Natural killer cell (primary cell): ENCODE results near the gene VPS35L. TPM values are rescaled to one million over a fixed set of nuclear protein-coding genes. Genes with fewer than 3 reads are reported as not detected.

ENCODE experiments used
- ATAC-seq, 3 donors: fragments of 150-1000 bp in 2 of 3; fragments of 200-7000 bp in 1 of 3; cut with Tn5 transposase; 1 replicate in 1 of 3; 2 replicates in 2 of 3; pipeline ENCODE4 v1.10.0; 2021; ENCODE audit warnings: mild to moderate bottlenecking in 2 of 3, moderate library complexity in 2 of 3
- DNase-seq, 2 donors: peaks; one replicate each; pipeline versions ENCODE4 v3.0.0 to v3.0.0-alpha.2; 2013 to 2021; ENCODE audit warnings: mixed read lengths in 1 of 2
- H3K27ac ChIP-seq: one replicate; pipeline ENCODE4 v1.5.1; 2013; ENCODE audit warnings: mild to moderate bottlenecking, low read length
- H3K27me3 ChIP-seq: one replicate; pipeline ENCODE4 v1.6.1; 2013; ENCODE audit warnings: low read length; ENCODE audit not compliant: control insufficient read depth, insufficient read depth
- H3K36me3 ChIP-seq: one replicate; pipeline ENCODE4 v1.6.1; 2013; ENCODE audit warnings: low read length; ENCODE audit not compliant: control insufficient read depth, insufficient read depth
- H3K4me1 ChIP-seq: one replicate; pipeline ENCODE4 v1.6.1; 2013; ENCODE audit warnings: low read length; ENCODE audit not compliant: control insufficient read depth, insufficient read depth
- H3K4me3 ChIP-seq: one replicate; pipeline ENCODE4 v1.5.1; 2013; ENCODE audit warnings: low read length
- H3K9me3 ChIP-seq: one replicate; pipeline ENCODE4 v1.6.1; 2013; ENCODE audit warnings: low read length; ENCODE audit not compliant: control insufficient read depth, insufficient read depth
- H3K27ac Mint-ChIP-seq, 2 donors: one replicate each; pipeline ENCODE4 v1.8.0; 2022; ENCODE audit warnings: mild to moderate bottlenecking in 2 of 2, mixed read lengths in 2 of 2, moderate library complexity in 1 of 2
- H3K27me3 Mint-ChIP-seq, 2 donors: one replicate each; pipeline ENCODE4 v1.8.0; 2022; ENCODE audit warnings: low read depth in 2 of 2, mixed read lengths in 2 of 2
- H3K36me3 Mint-ChIP-seq: one replicate; pipeline ENCODE4 v1.8.0; 2022; ENCODE audit warnings: mixed read lengths
- H3K4me1 Mint-ChIP-seq, 2 donors: one replicate each; pipeline ENCODE4 v1.8.0; 2022; ENCODE audit warnings: mixed read lengths in 2 of 2
- H3K4me3 Mint-ChIP-seq: one replicate; pipeline ENCODE4 v1.8.0; 2022; ENCODE audit warnings: mild to moderate bottlenecking, moderate library complexity, mixed read lengths
- H3K9me3 Mint-ChIP-seq, 2 donors: one replicate each; pipeline ENCODE4 v1.8.0; 2022; ENCODE audit warnings: mixed read lengths in 2 of 2
- WGBS: methylation state at CpG from one replicate; pipeline ENCODE4 v1.1.7; 2013; ENCODE audit warnings: missing lambda C conversion rate; ENCODE audit not compliant: insufficient coverage; 5-methylcytosine and 5-hydroxymethylcytosine counted together
- intact Hi-C: fragments of 100-400 bp; cut with micrococcal nuclease; formaldehyde crosslinking; loops from one replicate; pipeline ENCODE4 v1.14.2; 2022
- total RNA-seq, 4 donors: library from RNA; stranded (reverse); fragments of 120-200 nt in 1 of 4; gene quantifications; one replicate each; pipeline versions ENCODE4 v1.2.3 to v1.2.4, GENCODE V29; 2013 to 2022
- TF ChIP-seq, protein P1 (sequence below): fragments of 200-600 bp; IDR thresholded peaks from one replicate; pipeline ENCODE4 v1.8.0; 2022; ENCODE audit warnings: antibody characterized with exemption

VPS35L gene
- total RNA-seq, 3 donors from 2014 or later (not counting 1 experiment from before 2014, with no cell fraction given) = 37.4 to 53.5 (median 44.4) TPM

DNA sequence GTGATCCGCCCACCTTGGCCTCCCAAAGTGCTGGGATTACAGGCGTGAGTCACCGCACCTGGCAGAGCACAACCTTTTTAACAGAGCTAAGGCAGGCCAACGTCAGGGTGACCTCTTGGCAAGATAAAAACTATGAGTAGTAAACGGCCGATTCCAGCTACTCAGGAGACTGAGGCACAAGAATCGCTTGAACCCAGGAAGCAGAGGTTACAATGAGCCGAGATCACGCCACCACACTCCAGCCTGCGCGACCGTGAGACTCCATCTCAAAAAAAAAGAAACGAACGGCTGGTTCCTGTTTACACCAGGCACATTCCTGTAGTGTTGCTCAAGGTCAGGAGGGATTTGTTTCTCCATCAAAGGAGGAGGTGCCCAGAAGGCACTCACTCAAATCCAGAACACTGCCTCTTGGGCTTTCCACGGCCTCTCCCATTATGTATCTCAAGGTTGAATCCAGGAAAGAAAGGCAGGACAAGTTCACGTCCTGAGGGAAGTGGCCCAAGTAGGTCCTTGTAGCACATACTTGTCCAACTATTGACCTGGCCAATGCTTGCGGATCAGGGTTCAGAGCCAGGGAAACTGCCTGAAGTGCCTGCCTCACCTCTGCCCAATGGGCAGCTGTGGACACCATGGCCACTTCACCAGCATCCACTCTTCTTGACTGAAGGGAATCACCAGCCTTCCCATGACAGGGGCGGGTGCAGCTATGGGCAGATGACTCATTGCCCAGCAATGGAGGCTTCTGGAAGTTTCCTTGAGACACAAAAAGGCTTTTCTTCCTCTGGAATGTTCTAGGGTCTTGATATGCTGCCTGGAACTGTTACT, 149.0 kb downstream of the VPS35L start:
- Histone ChIP-seq H3K27me3 (no peaks in the 10 kb centered on the region), H3K4me1 (no peaks in the 10 kb centered on the region), H3K9me3 (no peaks in the 10 kb centered on the region), H3K27ac (no peak overlapping the region), H3K4me3 (no peak overlapping the region), H3K36me3 (peaks cover 34% of the 10 kb centered on the region)
- no peak for DNase-seq
- WGBS = 96% methylated on average over 18 of the region's 18 CpGs
- H3K27ac Mint-ChIP-seq = no peak overlapping the region
- H3K36me3 Mint-ChIP-seq = no peaks in the 10 kb centered on the region
- TF ChIP-seq, protein P1, sequence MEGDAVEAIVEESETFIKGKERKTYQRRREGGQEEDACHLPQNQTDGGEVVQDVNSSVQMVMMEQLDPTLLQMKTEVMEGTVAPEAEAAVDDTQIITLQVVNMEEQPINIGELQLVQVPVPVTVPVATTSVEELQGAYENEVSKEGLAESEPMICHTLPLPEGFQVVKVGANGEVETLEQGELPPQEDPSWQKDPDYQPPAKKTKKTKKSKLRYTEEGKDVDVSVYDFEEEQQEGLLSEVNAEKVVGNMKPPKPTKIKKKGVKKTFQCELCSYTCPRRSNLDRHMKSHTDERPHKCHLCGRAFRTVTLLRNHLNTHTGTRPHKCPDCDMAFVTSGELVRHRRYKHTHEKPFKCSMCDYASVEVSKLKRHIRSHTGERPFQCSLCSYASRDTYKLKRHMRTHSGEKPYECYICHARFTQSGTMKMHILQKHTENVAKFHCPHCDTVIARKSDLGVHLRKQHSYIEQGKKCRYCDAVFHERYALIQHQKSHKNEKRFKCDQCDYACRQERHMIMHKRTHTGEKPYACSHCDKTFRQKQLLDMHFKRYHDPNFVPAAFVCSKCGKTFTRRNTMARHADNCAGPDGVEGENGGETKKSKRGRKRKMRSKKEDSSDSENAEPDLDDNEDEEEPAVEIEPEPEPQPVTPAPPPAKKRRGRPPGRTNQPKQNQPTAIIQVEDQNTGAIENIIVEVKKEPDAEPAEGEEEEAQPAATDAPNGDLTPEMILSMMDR = no peak
- intact Hi-C loops = no loop called here
- ATAC-seq = no peak
- H3K9me3 Mint-ChIP-seq = no peaks in the 10 kb centered on the region
- H3K27me3 Mint-ChIP-seq = no peaks in the 10 kb centered on the region
- H3K4me1 Mint-ChIP-seq = peaks cover 0 to 5% of the 10 kb centered on the region in 2 donors
- no peak overlapping the region for H3K4me3 Mint-ChIP-seq

DNA sequence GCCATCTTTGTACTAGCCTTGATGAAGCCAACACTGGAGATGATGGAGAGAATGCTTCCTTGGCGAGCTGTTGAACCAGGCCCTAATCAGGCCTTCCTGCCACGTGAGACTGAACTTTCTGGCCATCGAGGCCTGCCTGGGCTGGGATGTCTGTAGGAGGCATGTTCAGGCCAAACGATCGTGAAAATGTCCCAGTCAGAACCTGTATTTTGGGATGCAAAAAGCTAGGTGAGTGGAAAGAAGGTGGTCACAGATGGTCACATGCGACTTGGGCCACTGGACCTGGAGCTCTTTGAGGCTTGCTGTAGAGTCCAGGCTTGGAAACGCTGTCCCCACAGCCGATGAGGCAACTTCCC, 149.6 kb downstream of the VPS35L start:
- Mint-ChIP-seq H3K36me3 (no peaks in the 10 kb centered on the region), H3K4me3 (no peak overlapping the region), H3K9me3 (no peaks in the 10 kb centered on the region), H3K27ac (no peak overlapping the region), H3K27me3 (no peaks in the 10 kb centered on the region), H3K4me1 (peaks cover 0 to 9% of the 10 kb centered on the region in 2 donors)
- Histone ChIP-seq H3K36me3 (peaks cover 34% of the 10 kb centered on the region), H3K9me3 (no peaks in the 10 kb centered on the region), H3K4me3 (no peak overlapping the region), H3K27me3 (no peaks in the 10 kb centered on the region), H3K4me1 (no peaks in the 10 kb centered on the region), H3K27ac (no peak overlapping the region)
- intact Hi-C loops = no loop called here
- ATAC-seq = no peak
- 98% methylated on average over 8 of the region's 8 CpGs for WGBS
- TF ChIP-seq, protein P1 = no peak
- no peak for DNase-seq

DNA sequence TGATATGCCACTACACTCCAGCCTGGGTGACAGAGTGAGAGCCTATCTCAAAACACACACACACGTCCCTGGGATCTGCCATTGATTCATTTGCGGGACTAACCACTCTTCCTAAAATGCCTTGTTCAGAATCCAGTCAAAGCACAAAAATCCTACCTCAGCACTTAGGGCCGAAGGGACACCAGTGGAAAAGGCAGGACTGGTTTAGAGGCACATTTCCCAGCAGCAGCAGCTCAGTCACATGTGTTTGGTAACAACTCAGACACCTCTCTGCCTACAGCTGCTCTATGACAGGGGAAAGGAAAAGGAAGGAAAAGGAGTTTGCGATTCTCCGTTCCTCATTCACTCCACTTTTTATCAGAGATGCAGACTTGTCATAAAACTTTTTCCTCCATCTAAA, 150.3 kb downstream of the VPS35L start:
- H3K4me3 Mint-ChIP-seq = no peak overlapping the region
- Histone ChIP-seq H3K27ac (no peak overlapping the region), H3K36me3 (peaks cover 37% of the 10 kb centered on the region)

More for the DNA sequence above, 150.3 kb downstream of the VPS35L start:
- no peak overlapping the region for H3K4me3 ChIP-seq
- H3K27me3 ChIP-seq = no peaks in the 10 kb centered on the region
- TF ChIP-seq, protein P1 = no peak
- Mint-ChIP-seq H3K27ac (no peak overlapping the region), H3K4me1 (peaks cover 0 to 9% of the 10 kb centered on the region in 2 donors), H3K27me3 (no peaks in the 10 kb centered on the region), H3K36me3 (no peaks in the 10 kb centered on the region), H3K9me3 (no peaks in the 10 kb centered on the region)
- DNase-seq (no peak), ATAC-seq (no peak)
- intact Hi-C loops = no loop called here
- WGBS = 96% methylated on average over 4 of the region's 5 CpGs
- no peaks in the 10 kb centered on the region for H3K9me3 ChIP-seq
- no peaks in the 10 kb centered on the region for H3K4me1 ChIP-seq
